Activated naive CD4-positive, alpha-beta T cell (primary cell): Measurements from ENCODE around the gene FICD.

ENCODE experiments used
- DNase-seq, 4 experiments: peaks; one replicate each; lab custom pipeline; 2025; lab: John Stamatoyannopoulos, UW

Gene FICD

GRCh38 chr12:108567406-108568337, 52.6 kb downstream of the FICD start:
- DNase-seq = no peak

DNA sequence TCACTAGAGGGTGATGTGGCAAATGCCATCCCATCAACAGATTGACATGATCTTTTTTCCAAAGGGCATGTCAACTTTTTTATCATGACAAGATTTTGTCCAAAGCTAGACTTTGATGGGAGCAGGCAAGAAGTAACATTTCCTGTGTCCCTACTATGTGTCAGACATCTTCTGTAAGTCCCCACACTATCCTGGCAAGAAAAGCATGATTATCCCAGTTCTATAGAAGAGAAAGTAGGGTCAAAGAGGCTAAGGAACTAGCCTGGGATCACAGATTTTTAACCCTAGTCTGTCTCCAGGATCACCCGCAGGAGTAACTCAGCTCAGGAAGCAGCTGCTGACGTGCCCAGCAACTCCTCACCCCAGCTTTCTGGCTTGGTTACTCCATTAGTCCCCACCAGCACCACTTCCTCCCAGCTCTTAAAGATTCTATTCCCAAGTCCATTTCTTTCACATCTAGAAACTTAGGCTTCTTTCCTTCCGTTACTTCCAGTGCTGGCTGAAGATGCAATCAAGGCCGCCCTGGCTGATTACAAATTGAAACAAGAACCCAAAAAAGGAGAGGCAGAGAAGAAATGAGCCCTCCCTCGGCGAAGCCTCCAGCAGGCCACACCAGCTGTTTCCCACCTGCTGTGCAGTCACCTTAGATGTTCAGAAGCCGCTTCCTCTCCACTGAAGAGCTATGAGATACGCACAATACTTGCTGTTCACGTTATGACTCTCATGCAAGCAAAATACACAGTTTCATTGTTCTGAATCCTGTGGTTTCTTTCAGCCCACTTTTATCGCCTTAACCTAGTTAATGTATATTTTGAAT, 53.5 kb downstream of the FICD start:
- DNase-seq = peak in 3 of 4 experiments; percentile 10 to 54 (median 42)
